Stimulated activated CD8-positive, alpha-beta memory T cell treated with anti-CD3 and anti-CD28 coated beads, Interleukin-7, amount 100 ng/mL, for 48 hours (primary cell): Measurements from ENCODE around the gene GALNT10.
A peak's percentile ranks its signal among the peaks of the same experiment; 100 is the strongest.

ENCODE experiments used
- DNase-seq, 2 donors: peaks; one replicate each; pipeline ENCODE4 v3.0.0-alpha.2; 2020; ENCODE audit warnings: low read depth in 1 of 2; ENCODE audit errors: extremely low read depth in 1 of 2

The GALNT10 gene

GRCh38 chr5:154287136-154287535, 96.6 kb downstream of the GALNT10 start:
- no peak for DNase-seq

DNA sequence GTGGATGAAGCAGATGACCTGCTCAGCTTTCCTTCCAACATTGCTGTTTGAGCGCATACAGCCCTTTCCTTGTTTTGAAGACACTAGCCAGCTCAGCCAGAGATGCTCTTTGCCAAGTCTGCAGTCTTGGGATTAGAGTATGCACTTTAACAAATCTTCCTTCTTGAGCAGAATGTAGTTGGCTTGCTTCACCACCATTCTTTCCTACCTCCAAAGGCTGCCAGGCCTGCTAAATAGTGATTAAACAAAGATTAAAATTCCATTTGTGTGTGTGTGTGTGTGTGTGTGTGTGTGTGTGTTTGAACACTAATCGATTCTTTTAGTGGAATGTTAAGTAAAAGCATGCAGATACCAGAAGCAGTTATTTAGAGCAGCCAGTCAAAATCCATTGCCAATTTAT, 97.6 kb downstream of the GALNT10 start:
- DNase-seq, result no peak

DNA sequence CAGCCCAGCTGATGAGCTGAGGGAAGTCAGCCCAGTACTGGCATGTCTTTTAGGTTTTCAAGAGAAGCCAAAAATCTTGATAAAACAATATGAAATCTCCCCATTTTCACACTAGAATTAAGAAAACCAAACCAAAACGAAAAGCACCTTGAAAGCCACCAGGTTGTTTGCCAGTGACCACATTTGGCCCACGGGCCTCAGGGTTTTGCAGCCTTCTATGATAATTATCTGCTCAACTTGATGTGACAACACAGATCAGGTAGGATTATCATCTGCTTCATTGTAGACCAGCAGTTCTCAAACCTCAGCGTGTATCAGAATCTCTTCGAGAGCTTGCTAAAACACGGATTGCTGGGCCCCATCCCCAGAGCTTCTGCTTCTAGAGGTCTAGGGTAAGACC, 101.4 kb downstream of the GALNT10 start:
- DNase-seq, result no peak

GRCh38 chr5:154293219-154293618, 102.7 kb downstream of the GALNT10 start:
- no peak for DNase-seq

DNA sequence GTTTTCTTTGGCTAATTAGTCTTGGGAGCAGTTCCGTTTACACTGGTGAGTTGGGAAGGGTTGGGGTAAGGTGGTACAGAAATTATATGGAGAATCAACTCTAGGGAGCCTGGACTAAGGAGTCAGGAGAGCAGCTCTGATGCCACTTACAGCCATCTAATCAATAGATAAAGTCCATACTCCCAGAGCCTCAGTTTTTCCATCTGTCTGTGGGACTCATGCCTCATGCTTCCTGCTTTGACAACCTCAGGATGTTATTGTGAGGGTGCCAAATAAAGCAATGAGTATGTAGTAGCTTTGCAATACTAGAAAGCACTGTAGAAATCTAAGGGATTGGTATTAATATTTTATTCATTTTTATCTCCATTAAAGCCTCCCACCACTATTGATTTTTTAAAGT, 105.0 kb downstream of the GALNT10 start:
- DNase-seq, result no peak

- DNase-seq, result no peak
Measured at GRCh38 chr5:154296525-154297159, 106.1 kb downstream of the GALNT10 start.

- no peak for DNase-seq
Measured at GRCh38 chr5:154298065-154298464, 107.5 kb downstream of the GALNT10 start.

DNA sequence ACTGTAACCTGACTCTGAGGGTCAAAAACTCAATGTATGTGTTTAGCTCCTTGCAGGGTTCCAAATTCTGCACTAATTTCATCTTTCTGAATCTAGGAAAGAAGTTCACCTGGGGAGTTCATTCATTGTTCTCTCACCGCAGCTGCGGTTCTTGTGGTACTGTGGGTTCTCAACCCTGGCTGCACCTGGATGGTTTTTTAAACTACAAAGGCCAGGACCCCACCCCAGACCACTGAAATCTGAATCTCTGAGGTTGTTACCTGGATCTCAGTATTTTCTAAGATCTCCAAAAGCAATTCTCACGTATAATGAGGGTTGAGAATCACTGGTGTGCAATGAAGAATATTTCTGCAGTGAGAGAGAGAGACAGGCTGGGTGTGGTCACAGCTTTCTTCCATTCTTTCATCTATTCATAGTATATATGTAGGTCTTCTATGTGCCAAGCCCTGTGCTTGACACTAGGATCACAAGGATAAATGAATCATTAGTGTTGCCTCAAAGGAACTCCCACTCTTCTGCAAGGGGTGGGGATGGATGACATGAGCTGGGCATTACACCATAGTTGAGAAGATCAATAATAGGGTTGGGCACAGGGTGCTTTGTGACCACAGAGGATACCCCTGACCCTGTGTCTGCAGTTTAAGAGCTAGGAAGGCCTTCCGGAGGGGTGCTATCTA, 109.8 kb downstream of the GALNT10 start:
- no peak for DNase-seq

GRCh38 chr5:154301726-154302125, 111.2 kb downstream of the GALNT10 start:
- DNase-seq, result no peak

DNA sequence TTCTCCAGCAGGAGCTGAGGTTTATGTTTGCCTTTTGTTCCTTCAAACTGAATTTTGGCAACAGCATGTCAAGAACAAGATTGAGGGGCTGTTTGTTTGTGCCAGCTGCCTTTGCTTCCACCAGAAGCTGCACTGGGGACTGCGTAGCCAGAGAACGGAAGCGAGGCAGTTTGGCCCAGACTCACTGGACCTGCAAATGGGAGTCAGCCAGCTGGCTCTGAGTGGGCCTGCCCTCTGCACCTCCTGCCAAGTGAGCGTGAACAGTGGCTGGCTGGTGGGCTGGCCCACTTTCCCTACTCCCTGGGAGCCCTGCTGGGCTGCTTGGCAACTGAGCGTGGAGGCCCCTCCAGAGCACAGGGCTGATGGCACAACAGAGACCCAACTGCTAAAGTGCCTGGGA, 111.6 kb downstream of the GALNT10 start:
- DNase-seq, result no peak

GRCh38 chr5:154303133-154303532, 112.6 kb downstream of the GALNT10 start:
- DNase-seq, result no peak

GRCh38 chr5:154308443-154309370, 118.2 kb downstream of the GALNT10 start:
- DNase-seq, result no peak

- DNase-seq, result no peak
Measured at GRCh38 chr5:154309371-154309745, 118.8 kb downstream of the GALNT10 start.

GRCh38 chr5:154309805-154310204, 119.3 kb downstream of the GALNT10 start:
- DNase-seq, result no peak

GRCh38 chr5:154311362-154311761, 120.8 kb downstream of the GALNT10 start:
- peak in 1 of 2 donors; percentile 20 for DNase-seq

- no peak for DNase-seq
Measured at GRCh38 chr5:154312000-154312399, 121.5 kb downstream of the GALNT10 start.

- no peak for DNase-seq
Measured at GRCh38 chr5:154312576-154312975, 122.0 kb downstream of the GALNT10 start.

GRCh38 chr5:154313360-154314017, 123.0 kb downstream of the GALNT10 start:
- no peak for DNase-seq

DNA sequence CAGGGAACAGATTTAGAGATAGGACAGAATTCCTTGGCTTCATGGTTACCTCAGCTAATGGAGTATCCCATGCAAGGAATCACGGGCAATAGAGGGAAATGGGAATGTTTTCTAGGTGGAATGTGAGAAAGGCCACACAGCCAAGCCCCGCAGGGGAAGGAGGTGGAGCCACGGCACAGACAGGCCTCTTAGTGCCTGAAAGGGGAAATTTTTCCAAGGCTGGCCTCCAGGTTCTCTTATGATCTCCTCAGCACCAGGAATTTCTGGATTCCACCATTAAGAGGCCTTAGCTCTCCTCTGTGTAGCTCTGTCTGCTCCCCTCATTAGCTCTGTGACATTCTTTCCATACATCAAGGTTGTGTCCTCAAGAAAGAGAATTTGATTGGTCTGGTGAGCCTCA, 124.7 kb downstream of the GALNT10 start:
- DNase-seq, result no peak

DNA sequence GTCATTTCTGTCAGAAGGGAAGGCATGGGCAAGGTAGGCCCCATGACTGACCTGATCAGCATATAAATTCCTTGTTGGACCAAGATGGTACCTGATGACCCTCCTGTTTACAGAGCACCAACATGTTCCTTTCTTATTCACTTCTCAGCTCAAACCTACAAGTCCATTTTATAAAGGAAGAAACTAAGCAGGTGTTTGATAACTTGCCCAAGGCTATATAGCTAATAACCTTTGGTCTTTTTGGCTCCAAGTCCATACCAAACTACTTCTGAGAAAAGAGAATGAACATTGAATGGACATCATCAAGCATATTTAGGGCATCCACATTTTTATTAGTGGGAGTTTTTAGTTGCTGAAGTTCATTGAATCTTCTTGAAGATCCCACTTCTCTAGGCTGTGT, 125.2 kb downstream of the GALNT10 start:
- DNase-seq, result no peak

- DNase-seq, result no peak
Measured at GRCh38 chr5:154316223-154316935, 125.8 kb downstream of the GALNT10 start.
